ENCODE measurements around the gene CYBRD1. TPM values are rescaled to one million over a fixed set of nuclear protein-coding genes. Genes with fewer than 3 reads are reported as not detected.
"Not testable (repeated sequence)": the region's sequence is repeated elsewhere in the genome, so short reads cannot be mapped to it uniquely, and the experiment has no call there.

CYBRD1 gene
- total RNA-seq, 3 donors from 2014 or later (not counting 1 experiment from before 2014, with no cell fraction given), result 13.6 to 28.7 (median 16.4) TPM

DNA sequence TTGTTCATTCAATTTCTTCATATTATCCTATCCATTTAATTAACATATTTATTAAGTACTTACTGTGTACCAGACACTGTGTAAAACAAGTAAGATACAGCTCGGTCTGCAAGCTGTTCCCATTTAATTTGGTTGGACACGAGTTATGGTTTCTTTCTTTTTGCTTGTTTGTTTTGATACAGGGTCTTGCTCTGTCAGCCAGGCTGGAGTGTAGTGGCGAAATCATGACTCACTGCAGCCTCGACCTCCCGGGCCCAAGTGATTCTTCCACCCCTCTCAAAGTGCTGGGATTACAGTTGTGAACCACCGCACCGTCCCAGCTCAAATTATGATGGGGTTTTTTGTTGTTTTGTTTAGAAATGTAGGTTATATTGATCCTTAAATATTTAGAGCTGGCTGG, 9.0 kb downstream of the CYBRD1 start:
- 76% methylated on average over 6 of the region's 7 CpGs for WGBS (ENCODE audit: insufficient coverage)
- H3K27me3 Mint-ChIP-seq (ENCODE audit: low read depth in 2 of 2), result no peaks in the 10 kb centered on the region
- ATAC-seq (no peak), DNase-seq (no peak)
- intact Hi-C loops (cut with micrococcal nuclease), result no loop called here
- H3K4me3 ChIP-seq (ENCODE audit: low read length), result no peak overlapping the region
- H3K4me1 ChIP-seq (ENCODE audit: control insufficient read depth, insufficient read depth, low read length), result no peaks in the 10 kb centered on the region
- TF ChIP-seq, protein P1, sequence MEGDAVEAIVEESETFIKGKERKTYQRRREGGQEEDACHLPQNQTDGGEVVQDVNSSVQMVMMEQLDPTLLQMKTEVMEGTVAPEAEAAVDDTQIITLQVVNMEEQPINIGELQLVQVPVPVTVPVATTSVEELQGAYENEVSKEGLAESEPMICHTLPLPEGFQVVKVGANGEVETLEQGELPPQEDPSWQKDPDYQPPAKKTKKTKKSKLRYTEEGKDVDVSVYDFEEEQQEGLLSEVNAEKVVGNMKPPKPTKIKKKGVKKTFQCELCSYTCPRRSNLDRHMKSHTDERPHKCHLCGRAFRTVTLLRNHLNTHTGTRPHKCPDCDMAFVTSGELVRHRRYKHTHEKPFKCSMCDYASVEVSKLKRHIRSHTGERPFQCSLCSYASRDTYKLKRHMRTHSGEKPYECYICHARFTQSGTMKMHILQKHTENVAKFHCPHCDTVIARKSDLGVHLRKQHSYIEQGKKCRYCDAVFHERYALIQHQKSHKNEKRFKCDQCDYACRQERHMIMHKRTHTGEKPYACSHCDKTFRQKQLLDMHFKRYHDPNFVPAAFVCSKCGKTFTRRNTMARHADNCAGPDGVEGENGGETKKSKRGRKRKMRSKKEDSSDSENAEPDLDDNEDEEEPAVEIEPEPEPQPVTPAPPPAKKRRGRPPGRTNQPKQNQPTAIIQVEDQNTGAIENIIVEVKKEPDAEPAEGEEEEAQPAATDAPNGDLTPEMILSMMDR (IDR thresholded peaks at IDR 0.05), result no peak
- peaks cover 4 to 5% of the 10 kb centered on the region in 2 donors for H3K4me1 Mint-ChIP-seq
- H3K9me3 ChIP-seq (ENCODE audit: control insufficient read depth, insufficient read depth, low read length), result no peaks in the 10 kb centered on the region
- H3K27ac Mint-ChIP-seq, result no peak overlapping the region
- H3K9me3 Mint-ChIP-seq, result peaks cover 0 to 4% of the 10 kb centered on the region in 2 donors
- H3K4me3 Mint-ChIP-seq, result no peak overlapping the region
- no peaks in the 10 kb centered on the region for H3K36me3 ChIP-seq (ENCODE audit: control insufficient read depth, insufficient read depth, low read length)
- no peaks in the 10 kb centered on the region for H3K36me3 Mint-ChIP-seq
- no peaks in the 10 kb centered on the region for H3K27me3 ChIP-seq (ENCODE audit: control insufficient read depth, insufficient read depth, low read length)
- no peak overlapping the region for H3K27ac ChIP-seq (ENCODE audit: low read length)

DNA sequence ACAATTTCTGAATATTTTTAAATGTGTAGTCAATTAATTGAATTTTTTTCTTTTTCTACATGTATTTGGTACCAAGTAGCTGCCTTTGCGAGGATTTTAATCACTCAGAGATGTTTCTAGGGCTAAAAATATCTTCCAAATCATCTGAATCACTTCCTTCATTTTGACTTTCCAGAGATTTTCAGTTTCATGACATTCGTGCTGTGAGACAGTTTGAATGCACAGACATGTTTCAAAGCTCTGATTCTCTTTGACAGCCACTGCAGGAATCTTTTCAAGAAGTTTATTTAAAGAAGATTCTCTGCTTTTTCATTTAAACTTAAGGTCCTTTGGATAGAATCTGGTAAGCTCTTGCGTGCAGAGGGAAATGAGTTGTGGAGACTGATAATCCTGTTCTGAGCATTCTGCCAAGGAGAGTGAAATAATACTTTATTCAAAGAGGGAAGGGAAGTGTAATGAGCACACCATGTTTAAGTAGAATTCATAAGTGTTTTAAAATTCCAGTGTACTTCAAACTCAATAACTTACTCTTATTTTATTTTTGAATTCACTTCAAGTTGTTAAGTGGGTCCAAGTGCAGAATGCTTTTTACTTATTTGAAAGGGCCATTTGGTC, 9.7 kb downstream of the CYBRD1 start:
- no peaks in the 10 kb centered on the region for H3K36me3 ChIP-seq (ENCODE audit: control insufficient read depth, insufficient read depth, low read length)
- H3K4me3 Mint-ChIP-seq, result no peak overlapping the region
- no peaks in the 10 kb centered on the region for H3K9me3 ChIP-seq (ENCODE audit: control insufficient read depth, insufficient read depth, low read length)
- H3K4me3 ChIP-seq (ENCODE audit: low read length), result no peak overlapping the region
- ATAC-seq (no peak), DNase-seq (no peak)
- WGBS (ENCODE audit: insufficient coverage), result 71% methylated on average over 3 of the region's 3 CpGs
- peaks cover 4 to 5% of the 10 kb centered on the region in 2 donors for H3K4me1 Mint-ChIP-seq
- H3K27ac ChIP-seq (ENCODE audit: low read length), result no peak overlapping the region
- no peak overlapping the region for H3K27ac Mint-ChIP-seq
- no peaks in the 10 kb centered on the region for H3K27me3 ChIP-seq (ENCODE audit: control insufficient read depth, insufficient read depth, low read length)
- H3K36me3 Mint-ChIP-seq, result no peaks in the 10 kb centered on the region
- no peaks in the 10 kb centered on the region for H3K4me1 ChIP-seq (ENCODE audit: control insufficient read depth, insufficient read depth, low read length)
- no peaks in the 10 kb centered on the region for H3K27me3 Mint-ChIP-seq (ENCODE audit: low read depth in 2 of 2)
- TF ChIP-seq, protein P1 (IDR thresholded peaks at IDR 0.05), result no peak
- H3K9me3 Mint-ChIP-seq, result peaks cover 0 to 4% of the 10 kb centered on the region in 2 donors
- intact Hi-C loops (cut with micrococcal nuclease), result no loop called here

DNA sequence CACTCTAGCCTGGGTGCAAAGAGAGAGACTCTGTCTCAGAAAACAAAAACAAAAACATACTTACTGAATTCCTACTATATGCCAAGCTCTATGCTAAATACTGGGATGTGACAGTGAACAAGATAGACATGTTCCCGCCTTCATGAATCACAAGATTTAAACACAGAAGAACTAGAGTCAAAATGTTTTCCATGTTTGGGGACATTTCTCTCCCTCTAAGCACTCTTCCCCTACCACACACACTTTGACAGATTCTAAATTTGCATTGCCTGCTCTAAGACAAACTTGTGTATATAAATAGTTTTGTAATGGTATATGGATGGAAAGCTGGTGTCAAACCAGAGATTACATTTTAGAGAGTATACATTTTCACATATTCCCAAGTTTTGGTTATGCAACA, 11.1 kb downstream of the CYBRD1 start:
- DNase-seq (no peak), ATAC-seq (no peak)
- H3K36me3 ChIP-seq (ENCODE audit: control insufficient read depth, insufficient read depth, low read length), result no peaks in the 10 kb centered on the region
- Mint-ChIP-seq H3K27ac (no peak overlapping the region), H3K4me1 (peaks cover 4 to 5% of the 10 kb centered on the region in 2 donors), H3K9me3 (peaks cover 0 to 4% of the 10 kb centered on the region in 2 donors), H3K4me3 (no peak overlapping the region), H3K36me3 (no peaks in the 10 kb centered on the region), H3K27me3 (ENCODE audit: low read depth in 2 of 2) (no peaks in the 10 kb centered on the region)
- TF ChIP-seq, protein P1 (IDR thresholded peaks at IDR 0.05), result no peak
- intact Hi-C loops (cut with micrococcal nuclease), result no loop called here
- 93% methylated on average over 1 of the region's 1 CpG for WGBS (ENCODE audit: insufficient coverage)
- H3K4me1 ChIP-seq (ENCODE audit: control insufficient read depth, insufficient read depth, low read length), result no peaks in the 10 kb centered on the region
- no peak overlapping the region for H3K27ac ChIP-seq (ENCODE audit: low read length)
- H3K9me3 ChIP-seq (ENCODE audit: control insufficient read depth, insufficient read depth, low read length), result no peaks in the 10 kb centered on the region
- no peaks in the 10 kb centered on the region for H3K27me3 ChIP-seq (ENCODE audit: control insufficient read depth, insufficient read depth, low read length)
- H3K4me3 ChIP-seq (ENCODE audit: low read length), result no peak overlapping the region

DNA sequence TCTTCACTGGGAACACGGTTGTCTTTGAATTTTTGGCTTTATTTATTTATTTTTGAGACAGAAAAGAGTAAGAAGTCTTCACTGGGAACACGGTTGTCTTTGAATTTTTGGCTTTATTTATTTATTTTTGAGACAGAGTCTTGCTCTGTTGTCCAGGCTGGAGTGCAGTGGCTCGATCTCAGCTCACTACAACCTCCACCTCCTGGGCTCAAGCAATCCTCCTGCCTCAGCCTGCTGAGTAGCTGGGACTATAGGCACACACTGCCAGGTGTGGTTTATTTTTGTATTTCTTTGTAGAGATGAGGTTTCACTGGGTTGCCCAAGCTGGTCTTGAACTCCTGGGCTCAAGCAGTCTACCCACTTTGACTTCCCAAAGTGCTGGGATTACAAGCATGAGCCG, 13.3 kb downstream of the CYBRD1 start:
- H3K27me3 ChIP-seq (ENCODE audit: control insufficient read depth, insufficient read depth, low read length); H3K4me3 ChIP-seq (ENCODE audit: low read length); H3K27ac Mint-ChIP-seq; DNase-seq; H3K27me3 Mint-ChIP-seq (ENCODE audit: low read depth in 2 of 2); H3K9me3 Mint-ChIP-seq; H3K4me1 ChIP-seq (ENCODE audit: control insufficient read depth, insufficient read depth, low read length); H3K9me3 ChIP-seq (ENCODE audit: control insufficient read depth, insufficient read depth, low read length); H3K4me3 Mint-ChIP-seq; H3K27ac ChIP-seq (ENCODE audit: low read length); intact Hi-C loops (cut with micrococcal nuclease); ATAC-seq; H3K4me1 Mint-ChIP-seq; H3K36me3 ChIP-seq (ENCODE audit: control insufficient read depth, insufficient read depth, low read length); H3K36me3 Mint-ChIP-seq: not testable (repeated sequence)
- WGBS (ENCODE audit: insufficient coverage), result 85% methylated on average over 3 of the region's 4 CpGs
